Osteocyte (in vitro differentiated cells): ENCODE measurements around the gene CTXND1. TPM values are rescaled to one million over a fixed set of nuclear protein-coding genes. Genes with fewer than 3 reads are reported as not detected.

Experiments used
- DNase-seq: peaks from one replicate; pipeline ENCODE4 v3.0.0; 2021; ENCODE audit warnings: mixed read lengths; ENCODE audit not compliant: unreplicated experiment; ENCODE audit errors: extremely low spot score
- H3K27ac Mint-ChIP-seq: one replicate; pipeline ENCODE4 v1.8.0; 2021; ENCODE audit warnings: mild to moderate bottlenecking, mixed read lengths; ENCODE audit not compliant: unreplicated experiment
- H3K27me3 Mint-ChIP-seq: one replicate; pipeline ENCODE4 v1.8.0; 2021; ENCODE audit warnings: mixed read lengths; ENCODE audit not compliant: unreplicated experiment
- H3K36me3 Mint-ChIP-seq: one replicate; pipeline ENCODE4 v1.8.0; 2021; ENCODE audit warnings: mixed read lengths; ENCODE audit not compliant: unreplicated experiment
- H3K4me1 Mint-ChIP-seq: one replicate; pipeline ENCODE4 v1.8.0; 2021; ENCODE audit warnings: mixed read lengths; ENCODE audit not compliant: unreplicated experiment
- H3K4me3 Mint-ChIP-seq: one replicate; pipeline ENCODE4 v1.8.0; 2021; ENCODE audit warnings: mild to moderate bottlenecking, moderate library complexity, mixed read lengths; ENCODE audit not compliant: unreplicated experiment
- H3K9me3 Mint-ChIP-seq: one replicate; pipeline ENCODE4 v1.8.0; 2021; ENCODE audit warnings: mixed read lengths; ENCODE audit not compliant: unreplicated experiment
- total RNA-seq: library from RNA; stranded (reverse); gene quantifications from 2 replicates; pipeline ENCODE4 v1.2.1, GENCODE V29; 2021
- TF ChIP-seq, protein P1 (sequence below): fragments of 200-600 bp; sonication (generic); IDR thresholded peaks from 2 replicates; pipeline ENCODE4 v1.5.0; 2021; ENCODE audit warnings: antibody characterized with exemption, mild to moderate bottlenecking, moderate library complexity

CTXND1 gene
- total RNA-seq, 1 donor from 2014 or later = 0.24 TPM

DNA sequence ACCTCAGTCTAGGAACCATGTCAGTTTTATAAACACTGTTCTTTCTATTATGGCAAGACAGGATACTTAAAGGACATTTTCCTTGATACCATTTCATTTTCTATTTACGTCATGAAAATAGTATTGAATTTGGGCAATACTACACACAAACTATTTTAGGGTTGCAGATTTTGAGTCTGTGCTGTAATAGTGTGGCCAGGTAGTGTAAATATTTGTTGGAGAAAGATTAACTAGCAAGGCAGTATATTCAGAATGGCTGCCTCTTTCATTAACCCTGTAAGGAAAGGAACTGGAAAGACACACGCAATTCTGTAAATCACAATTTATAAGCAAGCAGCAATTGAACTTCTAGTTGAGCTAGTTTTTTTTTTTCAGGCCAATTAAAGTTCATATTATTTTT lies 2.0 kb downstream of the CTXND1 start:
- no peak for DNase-seq
- H3K27me3 Mint-ChIP-seq = peaks cover 88% of the 10 kb centered on the region

DNA sequence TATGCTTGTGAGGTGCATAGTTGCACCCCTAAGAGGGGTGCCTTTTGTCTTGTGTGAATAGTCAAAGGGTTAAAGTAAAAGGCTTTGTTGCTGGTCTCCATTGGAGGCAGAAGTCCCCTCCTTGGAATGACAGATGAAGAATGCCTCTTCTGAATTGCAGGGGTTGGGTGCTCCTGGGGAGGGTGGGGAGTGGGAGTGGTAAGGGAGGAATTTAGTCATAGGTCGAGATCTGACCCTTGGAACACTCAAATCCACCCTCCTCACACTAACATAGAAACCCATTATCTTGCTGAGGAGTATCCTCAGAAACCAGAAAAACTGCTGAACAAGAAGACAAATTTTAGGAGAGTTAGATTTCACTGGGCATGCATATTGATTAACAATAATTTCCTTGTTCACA lies 4.7 kb downstream of the CTXND1 start:
- TF ChIP-seq, protein P1, sequence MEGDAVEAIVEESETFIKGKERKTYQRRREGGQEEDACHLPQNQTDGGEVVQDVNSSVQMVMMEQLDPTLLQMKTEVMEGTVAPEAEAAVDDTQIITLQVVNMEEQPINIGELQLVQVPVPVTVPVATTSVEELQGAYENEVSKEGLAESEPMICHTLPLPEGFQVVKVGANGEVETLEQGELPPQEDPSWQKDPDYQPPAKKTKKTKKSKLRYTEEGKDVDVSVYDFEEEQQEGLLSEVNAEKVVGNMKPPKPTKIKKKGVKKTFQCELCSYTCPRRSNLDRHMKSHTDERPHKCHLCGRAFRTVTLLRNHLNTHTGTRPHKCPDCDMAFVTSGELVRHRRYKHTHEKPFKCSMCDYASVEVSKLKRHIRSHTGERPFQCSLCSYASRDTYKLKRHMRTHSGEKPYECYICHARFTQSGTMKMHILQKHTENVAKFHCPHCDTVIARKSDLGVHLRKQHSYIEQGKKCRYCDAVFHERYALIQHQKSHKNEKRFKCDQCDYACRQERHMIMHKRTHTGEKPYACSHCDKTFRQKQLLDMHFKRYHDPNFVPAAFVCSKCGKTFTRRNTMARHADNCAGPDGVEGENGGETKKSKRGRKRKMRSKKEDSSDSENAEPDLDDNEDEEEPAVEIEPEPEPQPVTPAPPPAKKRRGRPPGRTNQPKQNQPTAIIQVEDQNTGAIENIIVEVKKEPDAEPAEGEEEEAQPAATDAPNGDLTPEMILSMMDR = no peak
- Mint-ChIP-seq H3K9me3 (no peaks in the 10 kb centered on the region), H3K4me3 (no peak overlapping the region)

More for the DNA sequence above, 2.0 kb downstream of the CTXND1 start:
- Mint-ChIP-seq H3K9me3 (no peaks in the 10 kb centered on the region), H3K36me3 (no peaks in the 10 kb centered on the region), H3K4me3 (no peak overlapping the region), H3K27ac (no peak overlapping the region), H3K4me1 (peaks cover 8% of the 10 kb centered on the region)
- TF ChIP-seq, protein P1 = no peak

DNA sequence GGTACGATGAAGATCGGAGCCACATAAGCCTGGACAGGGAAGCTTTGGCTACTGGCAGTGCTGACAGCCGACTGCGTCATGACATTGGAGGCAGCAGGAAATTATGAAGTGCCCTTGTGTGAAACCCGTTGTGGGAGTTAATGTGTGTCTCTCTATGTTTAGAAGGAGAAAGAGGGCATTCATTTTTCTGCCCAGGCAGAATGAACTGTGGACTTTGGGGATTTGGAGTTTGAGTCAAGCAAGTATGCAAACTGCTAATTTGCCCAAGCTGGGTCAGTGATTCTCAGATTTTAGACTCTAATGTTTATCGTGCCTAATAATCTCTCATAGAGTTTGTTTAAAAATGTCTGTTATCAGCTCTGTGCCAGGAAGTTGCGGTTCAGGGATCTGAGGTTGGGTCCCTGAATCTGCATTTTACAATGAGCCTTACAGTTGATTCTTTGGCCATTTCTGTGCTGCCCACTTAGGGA lies 5.6 kb downstream of the CTXND1 start:
- peaks cover 90% of the 10 kb centered on the region for H3K27me3 Mint-ChIP-seq
- peak; percentile 48 for DNase-seq
- no peaks in the 10 kb centered on the region for H3K36me3 Mint-ChIP-seq
- no peak overlapping the region for H3K4me3 Mint-ChIP-seq
- TF ChIP-seq, protein P1 = no peak
- H3K4me1 Mint-ChIP-seq = peaks cover 9% of the 10 kb centered on the region
- no peak overlapping the region for H3K27ac Mint-ChIP-seq
- no peaks in the 10 kb centered on the region for H3K9me3 Mint-ChIP-seq

More for the DNA sequence above, 4.7 kb downstream of the CTXND1 start:
- H3K27ac Mint-ChIP-seq = no peak overlapping the region
- H3K27me3 Mint-ChIP-seq = peaks cover 86% of the 10 kb centered on the region
- H3K4me1 Mint-ChIP-seq = peaks cover 7% of the 10 kb centered on the region
- no peaks in the 10 kb centered on the region for H3K36me3 Mint-ChIP-seq
- no peak for DNase-seq

DNA sequence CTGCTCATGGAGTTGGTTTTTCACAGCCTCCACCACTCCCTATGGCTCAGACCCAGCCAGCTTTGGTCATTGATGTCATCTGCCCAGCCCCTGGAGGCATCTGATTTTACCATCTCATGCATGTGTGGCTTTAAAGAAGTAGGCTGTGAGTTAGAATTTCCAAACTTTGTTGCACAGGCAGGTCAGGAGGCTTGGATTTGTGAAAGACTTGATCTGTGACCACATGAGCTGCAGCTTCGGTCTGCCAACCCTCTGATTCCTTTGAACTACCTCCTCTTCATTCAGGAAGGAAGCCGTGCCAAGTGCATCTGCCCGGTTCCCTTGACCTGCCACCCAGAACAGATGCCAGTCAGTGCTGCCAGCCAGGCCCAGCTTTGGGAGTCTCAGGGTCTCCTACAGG lies 9.2 kb downstream of the CTXND1 start:
- H3K27ac Mint-ChIP-seq = no peak overlapping the region

GRCh38 chr15:80242132-80242769 lies 9.8 kb downstream of the CTXND1 start:
- no peaks in the 10 kb centered on the region for H3K9me3 Mint-ChIP-seq
- H3K36me3 Mint-ChIP-seq = no peaks in the 10 kb centered on the region
- H3K27ac Mint-ChIP-seq = no peak overlapping the region
- TF ChIP-seq, protein P1 = peak; percentile 58
- H3K27me3 Mint-ChIP-seq = peaks cover 65% of the 10 kb centered on the region
- H3K4me1 Mint-ChIP-seq = peaks cover 4% of the 10 kb centered on the region
- DNase-seq = no peak
- no peak overlapping the region for H3K4me3 Mint-ChIP-seq

More for the DNA sequence above, 9.2 kb downstream of the CTXND1 start:
- DNase-seq = no peak
- TF ChIP-seq, protein P1 = no peak
- peaks cover 69% of the 10 kb centered on the region for H3K27me3 Mint-ChIP-seq
- no peak overlapping the region for H3K4me3 Mint-ChIP-seq
- no peaks in the 10 kb centered on the region for H3K9me3 Mint-ChIP-seq
- H3K4me1 Mint-ChIP-seq = peaks cover 4% of the 10 kb centered on the region
- H3K36me3 Mint-ChIP-seq = no peaks in the 10 kb centered on the region
